ENCODE data around the gene ZNF789. TPM values are rescaled to one million over a fixed set of nuclear protein-coding genes. Genes with fewer than 3 reads are reported as not detected.
"Not testable (repeated sequence)": the region's sequence is repeated elsewhere in the genome, so short reads cannot be mapped to it uniquely, and the experiment has no call there.

Gene ZNF789
- total RNA-seq: 10 to 100 TPM; 16.0 to 18.8 TPM

GRCh38 chr7:99472561-99473314 lies at the start of gene ZNF789:
Gene ZNF789, plus strand, starts transcription at chr7:99472890. Its CDS starts 3,567 bp downstream, at chr7:99476457.
- DNase-seq: peak; percentile 98
- peak within 1 kb of the TSS; percentile 99 to 100 for H3K4me3 Mint-ChIP-seq
- peaks cover 10% of the 10 kb centered on the region in 2 donors for H3K36me3 Mint-ChIP-seq (ENCODE audit: insufficient read depth in 2 of 2)

GRCh38 chr7:99424932-99425730 lies 47.6 kb upstream of the ZNF789 start:
- no peaks in the 10 kb centered on the region for H3K27me3 Mint-ChIP-seq (ENCODE audit: low read depth)
- H3K4me1 Mint-ChIP-seq (ENCODE audit: low read depth): no peaks in the 10 kb centered on the region
- DNase-seq (no peak), ATAC-seq (replicated peaks in 1 of 2) (no peak)
- H3K4me3 Mint-ChIP-seq: no peak overlapping the region
- peaks cover 4% of the 10 kb centered on the region in 2 donors for H3K36me3 Mint-ChIP-seq (ENCODE audit: insufficient read depth in 2 of 2)
- no peaks in the 10 kb centered on the region for H3K9me3 Mint-ChIP-seq
- H3K27ac Mint-ChIP-seq: no peak overlapping the region

More at GRCh38 chr7:99472561-99473314, at the start of gene ZNF789:
- ATAC-seq (replicated peaks in 1 of 2): peak; percentile 98
- H3K9me3 Mint-ChIP-seq: no peaks in the 10 kb centered on the region
- peak within 1 kb of the TSS; percentile 95 for H3K27ac Mint-ChIP-seq
- no peaks in the 10 kb centered on the region for H3K27me3 Mint-ChIP-seq (ENCODE audit: low read depth)
- peaks cover 45% of the 10 kb centered on the region for H3K4me1 Mint-ChIP-seq (ENCODE audit: low read depth)

GRCh38 chr7:99428972-99429566 lies 43.6 kb upstream of the ZNF789 start:
- ATAC-seq (replicated peaks in 1 of 2): no peak
- DNase-seq: no peak
- H3K27me3 Mint-ChIP-seq (ENCODE audit: low read depth): no peaks in the 10 kb centered on the region
- no peak overlapping the region for H3K27ac Mint-ChIP-seq
- no peaks in the 10 kb centered on the region for H3K9me3 Mint-ChIP-seq
- peaks cover 4 to 9% of the 10 kb centered on the region in 2 donors for H3K36me3 Mint-ChIP-seq (ENCODE audit: insufficient read depth in 2 of 2)
- H3K4me3 Mint-ChIP-seq: no peak overlapping the region
- H3K4me1 Mint-ChIP-seq (ENCODE audit: low read depth): no peaks in the 10 kb centered on the region

GRCh38 chr7:99429756-99430155 lies 42.9 kb upstream of the ZNF789 start:
- ATAC-seq (replicated peaks in 1 of 2): no peak
- no peak overlapping the region for H3K27ac Mint-ChIP-seq
- H3K4me3 Mint-ChIP-seq: no peak overlapping the region
- peaks cover under 1% of the 10 kb centered on the region for H3K4me1 Mint-ChIP-seq (ENCODE audit: low read depth)
- H3K36me3 Mint-ChIP-seq (ENCODE audit: insufficient read depth in 2 of 2): peaks cover 4 to 9% of the 10 kb centered on the region in 2 donors
- no peaks in the 10 kb centered on the region for H3K27me3 Mint-ChIP-seq (ENCODE audit: low read depth)
- no peaks in the 10 kb centered on the region for H3K9me3 Mint-ChIP-seq
- no peak for DNase-seq

- ATAC-seq (replicated peaks in 1 of 2); H3K27ac Mint-ChIP-seq; H3K4me3 Mint-ChIP-seq; DNase-seq; H3K27me3 Mint-ChIP-seq (ENCODE audit: low read depth); H3K9me3 Mint-ChIP-seq: not testable (repeated sequence)
- peaks cover 11% of the 10 kb centered on the region for H3K4me1 Mint-ChIP-seq (ENCODE audit: low read depth)
- peaks cover 4 to 11% of the 10 kb centered on the region in 2 donors for H3K36me3 Mint-ChIP-seq (ENCODE audit: insufficient read depth in 2 of 2)
Observed at GRCh38 chr7:99431756-99432540, 40.7 kb upstream of the ZNF789 start.

GRCh38 chr7:99433158-99433557 lies 39.5 kb upstream of the ZNF789 start:
- DNase-seq (no peak), ATAC-seq (replicated peaks in 1 of 2) (no peak)
- Mint-ChIP-seq H3K27me3 (ENCODE audit: low read depth) (no peaks in the 10 kb centered on the region), H3K9me3 (no peaks in the 10 kb centered on the region), H3K27ac (no peak overlapping the region), H3K4me3 (no peak overlapping the region), H3K36me3 (ENCODE audit: insufficient read depth in 2 of 2) (peaks cover 4 to 9% of the 10 kb centered on the region in 2 donors), H3K4me1 (ENCODE audit: low read depth) (peaks cover 19% of the 10 kb centered on the region)

GRCh38 chr7:99437946-99438572 lies 34.6 kb upstream of the ZNF789 start:
- Mint-ChIP-seq H3K36me3 (ENCODE audit: insufficient read depth in 2 of 2) (peaks cover 6 to 15% of the 10 kb centered on the region in 2 donors), H3K9me3 (no peaks in the 10 kb centered on the region), H3K4me1 (ENCODE audit: low read depth) (peaks cover 44% of the 10 kb centered on the region), H3K27me3 (ENCODE audit: low read depth) (no peaks in the 10 kb centered on the region), H3K27ac (peak overlapping the region; percentile 96), H3K4me3 (peak overlapping the region; percentile 95 to 98)
- DNase-seq: no peak
- ATAC-seq (replicated peaks in 1 of 2): peak; percentile 2 to 3

GRCh38 chr7:99438573-99439480 lies 33.9 kb upstream of the ZNF789 start, which contains the start of the genes CPSF4 and PTCD1:
Gene CPSF4, plus strand, starts transcription at chr7:99438943. Its CDS starts 140 bp downstream, at chr7:99439083.
Gene PTCD1, minus strand, starts transcription at chr7:99438798. Its CDS starts 3,556 bp downstream, at chr7:99435242.
- peak; percentile 95 to 96 for ATAC-seq (replicated peaks in 1 of 2)
- peak within 1 kb of the TSS; percentile 99 for H3K27ac Mint-ChIP-seq
- peaks cover 48% of the 10 kb centered on the region for H3K4me1 Mint-ChIP-seq (ENCODE audit: low read depth)
- peak; percentile 95 to 96 for DNase-seq
- peaks cover 7 to 16% of the 10 kb centered on the region in 2 donors for H3K36me3 Mint-ChIP-seq (ENCODE audit: insufficient read depth in 2 of 2)
- no peaks in the 10 kb centered on the region for H3K27me3 Mint-ChIP-seq (ENCODE audit: low read depth)
- H3K9me3 Mint-ChIP-seq: no peaks in the 10 kb centered on the region
- peak within 1 kb of the TSS; percentile 95 to 98 for H3K4me3 Mint-ChIP-seq

GRCh38 chr7:99440195-99440594 lies 32.5 kb upstream of the ZNF789 start:
- Mint-ChIP-seq H3K4me1 (ENCODE audit: low read depth) (peaks cover 43% of the 10 kb centered on the region), H3K27me3 (ENCODE audit: low read depth) (no peaks in the 10 kb centered on the region), H3K4me3 (peak overlapping the region; percentile 95 to 98), H3K9me3 (no peaks in the 10 kb centered on the region), H3K36me3 (ENCODE audit: insufficient read depth in 2 of 2) (peaks cover 8 to 22% of the 10 kb centered on the region in 2 donors), H3K27ac (peak overlapping the region; percentile 99)
- DNase-seq (no peak), ATAC-seq (replicated peaks in 1 of 2) (no peak)

- DNase-seq (no peak), ATAC-seq (replicated peaks in 1 of 2) (no peak)
- H3K4me3 Mint-ChIP-seq: no peak overlapping the region
- no peaks in the 10 kb centered on the region for H3K27me3 Mint-ChIP-seq (ENCODE audit: low read depth)
- H3K9me3 Mint-ChIP-seq: no peaks in the 10 kb centered on the region
- peaks cover 2 to 35% of the 10 kb centered on the region in 2 donors for H3K36me3 Mint-ChIP-seq (ENCODE audit: insufficient read depth in 2 of 2)
- H3K27ac Mint-ChIP-seq: no peak overlapping the region
- peaks cover 12% of the 10 kb centered on the region for H3K4me1 Mint-ChIP-seq (ENCODE audit: low read depth)
Observed at GRCh38 chr7:99446096-99446495, 26.6 kb upstream of the ZNF789 start.

GRCh38 chr7:99447943-99448342 lies 24.7 kb upstream of the ZNF789 start:
- Mint-ChIP-seq H3K27ac (no peak overlapping the region), H3K36me3 (ENCODE audit: insufficient read depth in 2 of 2) (peaks cover 2 to 35% of the 10 kb centered on the region in 2 donors), H3K27me3 (ENCODE audit: low read depth) (no peaks in the 10 kb centered on the region), H3K9me3 (no peaks in the 10 kb centered on the region), H3K4me1 (ENCODE audit: low read depth) (peaks cover 5% of the 10 kb centered on the region), H3K4me3 (no peak overlapping the region)
- no peak for DNase-seq
- no peak for ATAC-seq (replicated peaks in 1 of 2)

Measured in activated T-cell treated with anti-CD3 and anti-CD28 coated beads, Interleukin-2, amount 50 U/mL, for 72 hours (primary cell).